HepG2 (cell line): ENCODE results near the gene GNAI2. TPM values are rescaled to one million over a fixed set of nuclear protein-coding genes. Genes with fewer than 3 reads are reported as not detected.

Experiments
- GATAD1 ChIP-seq: IDR thresholded peaks from 2 replicates; pipeline ENCODE4 v1.6.1; 2016; ENCODE audit warnings: missing genetic modification reagents, missing compliant biosample characterization
- HMGXB3 ChIP-seq: sonication (generic); formaldehyde crosslinking; IDR thresholded peaks from 2 replicates; pipeline ENCODE4 v1.4.0; 2020; ENCODE audit warnings: missing genetic modification reagents, borderline replicate concordance
- HNF1A ChIP-seq, 2 experiments: sonication (generic) in 1 of 2; formaldehyde crosslinking in 1 of 2; IDR thresholded peaks; 2 replicates each; pipeline versions ENCODE4 v1.4.0 to v1.6.1; 2016 to 2020; ENCODE audit warnings: borderline replicate concordance in 1 of 2, low read depth in 1 of 2, mild to moderate bottlenecking in 1 of 2, missing genetic modification reagents in 1 of 2
- JUN ChIP-seq: sonication (generic); formaldehyde crosslinking; IDR thresholded peaks from 2 replicates; pipeline ENCODE4 v1.4.0; 2020; ENCODE audit warnings: mild to moderate bottlenecking, missing genetic modification reagents
- MAZ ChIP-seq, 2 experiments: sonication (generic) in 1 of 2; formaldehyde crosslinking in 1 of 2; IDR thresholded peaks; 2 replicates each; pipeline versions ENCODE4 v1.5.0 to v1.6.1; 2012 to 2020; ENCODE audit warnings: low read depth in 2 of 2, mild to moderate bottlenecking in 2 of 2, borderline replicate concordance in 1 of 2, improper control_type of control experiment in 1 of 2, low read length in 1 of 2, missing genetic modification reagents in 1 of 2, moderate library complexity in 1 of 2
- REST ChIP-seq, 2 experiments: IDR thresholded peaks; 2 replicates each; pipeline ENCODE4 v1.6.1; 2011 to 2012; ENCODE audit warnings: low read length in 2 of 2, borderline replicate concordance in 1 of 2, low read depth in 1 of 2, mild to moderate bottlenecking in 1 of 2, moderate library complexity in 1 of 2
- RXRB ChIP-seq: IDR thresholded peaks from 2 replicates; pipeline ENCODE4 v1.6.1; 2016; ENCODE audit warnings: borderline replicate concordance, missing genetic modification reagents, missing compliant biosample characterization
- ZFX ChIP-seq: sonication (generic); formaldehyde crosslinking; IDR thresholded peaks from 2 replicates; pipeline ENCODE4 v1.4.0; 2020; ENCODE audit warnings: mild to moderate bottlenecking, low read depth, missing genetic modification reagents, moderate library complexity
- ZNF451 ChIP-seq: sonication (generic); formaldehyde crosslinking; IDR thresholded peaks from 2 replicates; pipeline ENCODE4 v1.5.0; 2020; ENCODE audit warnings: mild to moderate bottlenecking, missing genetic modification reagents
- polyA plus RNA-seq, 8 experiments: library from polyadenylated mRNA; depleted of rRNA in 3 of 8; stranded (reverse) in 7 of 8; unstranded in 1 of 8; fragments of >200 nt; fragmentation: Illumina TruSeq in 4 of 8; extraction: Trizol in 4 of 8; gene quantifications; 2 replicates each; pipeline versions ENCODE4 v1.2.1 to v1.2.3, GENCODE V29; 2011 to 2016; ENCODE audit warnings: low read depth in 4 of 8, missing spikeins in 1 of 8, mixed read lengths in 1 of 8; ENCODE audit not compliant: insufficient read depth in 1 of 8
- total RNA-seq, 5 experiments: library from RNA; depleted of rRNA; stranded (reverse); fragments of >200 nt; fragmentation: Illumina TruSeq; extraction: Trizol; gene quantifications; 2 replicates each; pipeline ENCODE4 v1.2.3, GENCODE V29; 2016; ENCODE audit warnings: low read depth in 1 of 5

The GNAI2 gene
- total and polyA plus RNA-seq, 2 of the 13 experiments (the other 11 are each of a cell fraction or from before 2014, with no cell fraction given), result 51.1 to 66.2 TPM

GRCh38 chr3:50210510-50211367 lies 25.3 kb upstream of the GNAI2 start (continued):
- TF ChIP-seq JUN (CRISPR knock-in tag) (peak; percentile 82), HMGXB3 (CRISPR knock-in tag) (no peak), MAZ (IDR thresholded peaks at IDR 0.05; ENCODE audit: borderline replicate concordance, low read depth, low read length) (peak; percentile 74), MAZ (CRISPR knock-in tag; IDR thresholded peaks at IDR 0.05; ENCODE audit: low read depth) (no peak; the same call in 1 of the 2 replicates), HNF1A (IDR thresholded peaks at IDR 0.05; ENCODE audit: low read depth) (0 out of 2 replicates have a peak, but pooled peaks have one; percentile 52), HNF1A (CRISPR knock-in tag; IDR thresholded peaks at IDR 0.05; ENCODE audit: borderline replicate concordance) (peak; percentile 40; the same call in 1 of the 2 replicates), ZNF451 (CRISPR knock-in tag) (no peak), GATAD1 (CRISPR knock-in tag) (peak; percentile 61; the same call in 1 of the 2 replicates), ZFX (peak; percentile 62), RXRB (CRISPR knock-in tag) (peak; percentile 95), REST (IDR thresholded peaks at IDR 0.05; ENCODE audit: borderline replicate concordance in 1 of 2, low read depth in 1 of 2, low read length in 2 of 2) (peak in 1 of 2 experiments; percentile 10; a peak in 1 of 4 replicates)
